Activated CD4-positive, alpha-beta T cell treated with anti-CD3 and anti-CD28 coated beads, Interleukin-2, amount 10 ng/mL, durations not matched to agents 24 days and 14 days (primary cell): ENCODE results near the gene ZFP36L2. TPM values are rescaled to one million over a fixed set of nuclear protein-coding genes. Genes with fewer than 3 reads are reported as not detected.

Source experiments
- DNase-seq: peaks from one replicate; pipeline ENCODE4 v3.0.0; 2022
- H3K27ac Mint-ChIP-seq: one replicate; pipeline ENCODE4 v1.8.0; 2022; ENCODE audit warnings: mild to moderate bottlenecking, mixed read lengths
- H3K27me3 Mint-ChIP-seq: one replicate; pipeline ENCODE4 v1.8.0; 2022; ENCODE audit warnings: mixed read lengths
- H3K36me3 Mint-ChIP-seq: one replicate; pipeline ENCODE4 v1.8.0; 2022; ENCODE audit warnings: low read depth, mild to moderate bottlenecking, mixed read lengths
- H3K4me1 Mint-ChIP-seq: one replicate; pipeline ENCODE4 v1.8.0; 2021; ENCODE audit warnings: mixed read lengths
- H3K4me3 Mint-ChIP-seq: one replicate; pipeline ENCODE4 v1.8.0; 2022; ENCODE audit warnings: mild to moderate bottlenecking, moderate library complexity, mixed read lengths
- H3K9me3 Mint-ChIP-seq: one replicate; pipeline ENCODE4 v1.8.0; 2021; ENCODE audit warnings: mixed read lengths
- intact Hi-C: fragments of 100-400 bp; cut with micrococcal nuclease; formaldehyde crosslinking; loops from one replicate; pipeline ENCODE4 v1.15.1; 2023
- total RNA-seq: library from RNA; stranded (reverse); gene quantifications from 2 replicates; pipeline ENCODE4 v1.2.3, GENCODE V29; 2022

The ZFP36L2 gene
- total RNA-seq, 1 donor from 2014 or later, result 93.1 TPM

DNA sequence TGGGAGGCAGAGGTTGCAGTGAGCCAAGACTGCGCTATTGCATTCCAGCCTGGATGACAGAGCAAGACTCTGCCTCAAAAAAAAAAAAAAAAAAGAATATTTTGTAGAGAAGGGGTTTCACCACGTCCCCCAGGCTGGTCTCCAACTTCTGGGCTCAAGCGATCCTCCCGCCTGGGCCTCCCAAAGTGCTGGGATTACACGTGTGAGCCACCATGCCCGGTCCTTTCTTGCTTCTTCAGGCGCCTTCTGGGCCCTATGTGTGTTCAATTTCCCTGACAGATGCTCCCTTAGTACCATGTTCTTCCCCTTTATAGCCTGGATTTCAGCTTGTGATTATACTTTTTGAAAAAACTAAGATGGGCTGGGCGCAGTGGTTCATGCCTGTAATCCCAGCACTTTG is 9.8 kb downstream of the ZFP36L2 start:
- no peaks in the 10 kb centered on the region for H3K9me3 Mint-ChIP-seq
- intact Hi-C loops, result no loop called here
- H3K36me3 Mint-ChIP-seq, result peaks cover 8% of the 10 kb centered on the region

GRCh38 chr2:43215673-43216255 is 10.6 kb downstream of the ZFP36L2 start:
- H3K36me3 Mint-ChIP-seq, result peaks cover 3% of the 10 kb centered on the region
- DNase-seq, result no peak
- H3K27me3 Mint-ChIP-seq, result no peaks in the 10 kb centered on the region
- H3K27ac Mint-ChIP-seq, result no peak overlapping the region
- intact Hi-C loops, result no loop called here
- H3K4me3 Mint-ChIP-seq, result no peak overlapping the region
- H3K4me1 Mint-ChIP-seq, result peaks cover 35% of the 10 kb centered on the region
- H3K9me3 Mint-ChIP-seq, result no peaks in the 10 kb centered on the region

More for the DNA sequence above, 9.8 kb downstream of the ZFP36L2 start:
- Mint-ChIP-seq H3K4me1 (peaks cover 40% of the 10 kb centered on the region), H3K27me3 (no peaks in the 10 kb centered on the region), H3K4me3 (no peak overlapping the region), H3K27ac (no peak overlapping the region)
- DNase-seq, result no peak

- H3K9me3 Mint-ChIP-seq, result no peaks in the 10 kb centered on the region
- H3K27ac Mint-ChIP-seq, result no peak overlapping the region
- H3K27me3 Mint-ChIP-seq, result no peaks in the 10 kb centered on the region
- intact Hi-C loops, result no loop called here
- H3K36me3 Mint-ChIP-seq, result no peaks in the 10 kb centered on the region
- H3K4me1 Mint-ChIP-seq, result peaks cover 29% of the 10 kb centered on the region
- H3K4me3 Mint-ChIP-seq, result no peak overlapping the region
- DNase-seq, result no peak
These were observed 12.2 kb downstream of the ZFP36L2 start for GRCh38 chr2:43214253-43214652.

GRCh38 chr2:43212931-43213330 is 13.5 kb downstream of the ZFP36L2 start:
- H3K27ac Mint-ChIP-seq, result no peak overlapping the region
- intact Hi-C loops, result no loop called here
- no peaks in the 10 kb centered on the region for H3K27me3 Mint-ChIP-seq
- no peaks in the 10 kb centered on the region for H3K9me3 Mint-ChIP-seq
- no peak for DNase-seq
- no peaks in the 10 kb centered on the region for H3K36me3 Mint-ChIP-seq
- H3K4me1 Mint-ChIP-seq, result peaks cover 21% of the 10 kb centered on the region
- H3K4me3 Mint-ChIP-seq, result no peak overlapping the region

DNA sequence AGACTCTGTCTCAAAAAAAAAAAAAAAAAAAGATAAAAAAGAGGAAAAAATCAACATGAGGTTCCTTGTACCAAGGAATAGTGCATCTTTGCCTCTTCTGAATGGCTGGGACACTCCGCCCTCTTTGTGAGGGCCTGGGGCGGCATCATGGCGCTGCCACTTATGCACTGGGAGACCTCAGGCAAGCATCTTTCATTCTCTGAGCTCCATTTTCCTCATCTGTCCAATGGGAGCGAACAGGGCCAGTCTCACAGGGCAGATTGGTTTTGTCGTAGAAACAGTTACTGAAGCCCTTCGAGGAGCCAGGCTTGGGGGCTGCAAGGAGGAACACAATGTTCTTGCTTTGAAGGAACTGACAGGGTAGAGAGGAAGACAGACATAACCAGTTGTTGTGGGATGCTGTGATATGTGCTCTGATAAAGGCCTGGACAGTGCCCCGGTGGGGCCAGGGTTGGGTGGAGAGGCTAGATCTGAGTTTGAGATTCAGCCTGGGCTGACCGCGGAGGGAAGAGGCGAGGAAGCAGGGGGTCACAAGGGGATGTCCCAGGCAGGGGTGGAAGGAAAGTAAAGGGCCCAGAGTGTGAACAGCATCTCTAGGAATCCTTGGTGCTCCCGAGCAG is 14.1 kb downstream of the ZFP36L2 start:
- Mint-ChIP-seq H3K27me3 (peaks cover 2% of the 10 kb centered on the region), H3K27ac (no peak overlapping the region), H3K4me3 (no peak overlapping the region), H3K36me3 (no peaks in the 10 kb centered on the region), H3K9me3 (no peaks in the 10 kb centered on the region), H3K4me1 (peaks cover 21% of the 10 kb centered on the region)
- intact Hi-C loops, result no loop called here
- no peak for DNase-seq

DNA sequence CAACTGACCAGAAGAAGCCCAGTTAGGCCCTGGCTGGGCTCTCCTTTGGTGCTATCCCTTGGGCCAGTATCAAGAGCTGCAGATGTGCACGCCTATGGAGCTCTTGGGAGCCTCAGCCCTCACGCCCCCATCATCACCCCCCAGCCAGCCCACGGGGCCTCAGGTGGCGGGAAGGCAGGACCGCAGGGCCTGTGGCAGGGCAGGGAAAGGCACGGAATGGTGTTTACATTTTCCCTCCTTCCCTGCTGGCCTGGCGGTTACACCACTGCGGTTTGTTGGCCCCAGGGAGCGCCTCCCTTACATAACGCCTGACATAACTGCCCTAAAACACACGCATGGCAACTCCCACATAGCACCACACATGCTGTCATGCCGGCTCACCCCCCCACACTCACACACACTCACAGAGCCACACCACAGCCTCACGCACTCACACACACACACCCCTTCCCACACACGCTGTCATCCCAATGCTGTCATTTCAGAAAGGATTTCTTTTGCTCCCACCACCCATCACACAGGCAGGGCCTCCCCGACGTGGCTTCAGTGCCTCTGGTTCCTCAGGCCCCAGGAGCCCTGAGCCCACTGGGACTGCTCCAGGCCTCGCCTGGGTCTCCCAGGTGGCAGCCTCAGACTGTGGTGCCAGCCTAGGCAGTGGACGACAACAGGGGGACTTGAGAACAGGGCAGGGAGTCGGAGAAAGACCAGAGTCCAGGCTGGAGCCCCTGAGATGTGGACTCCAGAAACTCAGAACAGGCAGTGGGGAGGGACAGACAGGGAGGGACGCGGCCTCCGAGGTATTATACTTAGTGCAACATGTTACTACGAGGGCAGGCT is 15.7 kb downstream of the ZFP36L2 start:
- H3K27ac Mint-ChIP-seq, result no peak overlapping the region
- H3K27me3 Mint-ChIP-seq, result peaks cover 2% of the 10 kb centered on the region
- H3K9me3 Mint-ChIP-seq, result no peaks in the 10 kb centered on the region
- no peak overlapping the region for H3K4me3 Mint-ChIP-seq
- peaks cover 23% of the 10 kb centered on the region for H3K4me1 Mint-ChIP-seq
- H3K36me3 Mint-ChIP-seq, result no peaks in the 10 kb centered on the region
- intact Hi-C loops, result no loop called here
- peak; percentile 71 for DNase-seq

- H3K27ac Mint-ChIP-seq, result peak overlapping the region; percentile 62
- DNase-seq, result no peak
- no peaks in the 10 kb centered on the region for H3K36me3 Mint-ChIP-seq
- H3K27me3 Mint-ChIP-seq, result peaks cover 2% of the 10 kb centered on the region
- intact Hi-C loops, result no loop called here
- no peak overlapping the region for H3K4me3 Mint-ChIP-seq
- H3K4me1 Mint-ChIP-seq, result peaks cover 23% of the 10 kb centered on the region
- no peaks in the 10 kb centered on the region for H3K9me3 Mint-ChIP-seq
These were observed 16.3 kb downstream of the ZFP36L2 start for GRCh38 chr2:43210125-43210466.

GRCh38 chr2:43209204-43209717 is 17.1 kb downstream of the ZFP36L2 start:
- intact Hi-C loops, result no loop called here
- Mint-ChIP-seq H3K27me3 (peaks cover 2% of the 10 kb centered on the region), H3K4me3 (no peak overlapping the region), H3K27ac (no peak overlapping the region), H3K4me1 (peaks cover 23% of the 10 kb centered on the region), H3K9me3 (no peaks in the 10 kb centered on the region), H3K36me3 (no peaks in the 10 kb centered on the region)
- no peak for DNase-seq

DNA sequence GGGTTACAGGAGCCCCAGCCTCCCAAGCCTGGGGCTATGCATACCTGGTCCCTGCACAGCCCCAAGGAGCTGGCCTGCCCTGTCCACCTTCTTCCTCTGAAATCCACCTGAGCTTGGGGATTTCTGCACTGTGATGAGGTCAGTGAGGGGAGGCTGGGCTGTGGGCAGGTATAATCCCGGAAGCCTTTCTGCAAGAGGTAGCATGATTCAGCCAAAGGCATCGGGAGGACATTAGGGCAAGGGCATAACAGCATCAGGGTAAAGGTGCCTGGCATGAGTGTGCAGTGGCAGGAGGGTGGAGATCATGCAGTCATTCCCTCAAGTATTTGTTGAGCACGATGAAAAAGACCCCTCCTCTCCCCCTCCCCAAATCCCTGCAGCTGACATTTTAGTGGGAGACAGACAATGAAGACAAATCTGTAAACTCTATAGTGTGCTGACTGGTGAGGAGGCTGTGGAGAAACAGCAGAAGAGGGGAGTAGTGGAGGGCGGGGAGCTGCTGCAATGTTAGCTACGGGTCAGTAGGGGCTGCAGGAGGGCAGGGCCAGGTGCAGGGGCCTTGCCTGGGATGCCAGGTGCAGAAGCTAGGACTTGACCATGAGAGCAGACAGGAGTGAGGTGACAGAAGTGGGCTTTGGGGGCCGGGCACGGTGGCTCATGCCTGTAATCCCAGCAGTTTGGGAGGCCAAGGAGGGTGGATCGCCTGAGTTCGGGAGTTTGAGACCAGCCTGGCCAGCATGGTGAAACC is 18.7 kb downstream of the ZFP36L2 start:
- intact Hi-C loops, result no loop called here
- Mint-ChIP-seq H3K4me3 (no peak overlapping the region), H3K27ac (no peak overlapping the region), H3K27me3 (peaks cover 2% of the 10 kb centered on the region), H3K36me3 (no peaks in the 10 kb centered on the region), H3K4me1 (peaks cover 20% of the 10 kb centered on the region), H3K9me3 (no peaks in the 10 kb centered on the region)
- DNase-seq, result no peak

DNA sequence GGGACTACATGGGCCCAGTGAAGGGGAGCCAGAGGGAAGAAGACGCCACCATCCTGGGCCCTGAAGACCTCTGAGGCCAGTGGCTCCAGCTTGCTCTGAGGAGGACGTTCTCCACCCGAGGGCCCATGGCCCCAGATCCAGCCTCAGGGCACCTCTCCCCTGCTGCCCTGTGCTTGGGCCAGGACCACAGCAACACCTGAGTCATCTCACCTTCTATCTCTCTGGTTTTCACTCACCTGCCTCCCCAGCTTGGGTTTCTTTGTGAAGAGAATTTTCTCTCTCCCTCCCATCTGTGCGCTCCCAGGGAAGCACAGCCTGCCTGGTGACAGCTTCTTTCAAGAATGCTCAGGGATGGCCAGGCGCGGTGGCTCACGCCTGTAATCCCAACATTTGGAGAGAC is 19.8 kb downstream of the ZFP36L2 start:
- no peak for DNase-seq
- Mint-ChIP-seq H3K4me1 (peaks cover 21% of the 10 kb centered on the region), H3K36me3 (no peaks in the 10 kb centered on the region), H3K9me3 (no peaks in the 10 kb centered on the region), H3K27ac (peak overlapping the region; percentile 28), H3K4me3 (no peak overlapping the region), H3K27me3 (peaks cover 2% of the 10 kb centered on the region)
- intact Hi-C loops, result no loop called here

- H3K27me3 Mint-ChIP-seq, result peaks cover 2% of the 10 kb centered on the region
- no peaks in the 10 kb centered on the region for H3K36me3 Mint-ChIP-seq
- H3K9me3 Mint-ChIP-seq, result no peaks in the 10 kb centered on the region
- intact Hi-C loops, result no loop called here
- no peak overlapping the region for H3K4me3 Mint-ChIP-seq
- DNase-seq, result no peak
- H3K4me1 Mint-ChIP-seq, result peaks cover 22% of the 10 kb centered on the region
- H3K27ac Mint-ChIP-seq, result no peak overlapping the region
These were observed 23.0 kb downstream of the ZFP36L2 start for GRCh38 chr2:43203373-43203772.

GRCh38 chr2:43202289-43202688 is 24.1 kb downstream of the ZFP36L2 start:
- Mint-ChIP-seq H3K9me3 (no peaks in the 10 kb centered on the region), H3K27me3 (no peaks in the 10 kb centered on the region), H3K4me3 (no peak overlapping the region), H3K27ac (no peak overlapping the region), H3K36me3 (no peaks in the 10 kb centered on the region), H3K4me1 (peaks cover 21% of the 10 kb centered on the region)
- no peak for DNase-seq
- intact Hi-C loops, result no loop called here

DNA sequence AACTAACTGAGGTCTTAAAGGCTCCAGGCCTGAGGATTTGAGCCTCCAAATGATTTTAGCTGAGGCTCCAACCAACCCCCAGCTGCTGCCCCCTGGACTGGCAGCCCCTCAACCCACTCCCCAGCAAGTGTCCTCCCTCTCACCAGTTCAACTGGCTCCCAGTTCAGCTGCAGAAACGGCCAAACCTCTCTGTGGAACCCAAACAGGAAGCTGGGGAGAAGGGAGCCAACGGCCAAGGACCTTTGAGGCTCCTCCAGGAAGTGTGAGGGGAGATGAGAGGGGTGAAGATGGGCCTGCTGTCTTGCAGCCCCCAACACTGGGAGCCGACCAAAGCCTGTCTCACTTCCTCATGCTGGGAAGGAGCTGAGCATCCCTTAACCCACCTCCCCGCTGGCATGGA is 24.9 kb downstream of the ZFP36L2 start:
- Mint-ChIP-seq H3K9me3 (no peaks in the 10 kb centered on the region), H3K36me3 (no peaks in the 10 kb centered on the region), H3K4me1 (peaks cover 27% of the 10 kb centered on the region), H3K4me3 (no peak overlapping the region), H3K27me3 (no peaks in the 10 kb centered on the region), H3K27ac (no peak overlapping the region)
- DNase-seq, result no peak
- intact Hi-C loops, result no loop called here

GRCh38 chr2:43201016-43201415 is 25.4 kb downstream of the ZFP36L2 start:
- no peak overlapping the region for H3K4me3 Mint-ChIP-seq
- no peaks in the 10 kb centered on the region for H3K27me3 Mint-ChIP-seq
- H3K36me3 Mint-ChIP-seq, result no peaks in the 10 kb centered on the region
- intact Hi-C loops, result no loop called here
- peaks cover 28% of the 10 kb centered on the region for H3K4me1 Mint-ChIP-seq
- no peaks in the 10 kb centered on the region for H3K9me3 Mint-ChIP-seq
- no peak for DNase-seq
- no peak overlapping the region for H3K27ac Mint-ChIP-seq
